Immature natural killer cell (primary cell): ENCODE results near the gene ARHGAP22. TPM values are rescaled to one million over a fixed set of nuclear protein-coding genes. Genes with fewer than 3 reads are reported as not detected.

Experiments used
- DNase-seq, 3 donors: peaks; one replicate each; pipeline ENCODE4 v3.0.0; 2022; ENCODE audit warnings: mixed read lengths in 1 of 3
- H3K27ac Mint-ChIP-seq, 6 donors: one replicate each; pipeline ENCODE4 v1.8.0; 2020; ENCODE audit warnings: mixed read lengths in 6 of 6, mild to moderate bottlenecking in 5 of 6, inconsistent platforms in 4 of 6, moderate library complexity in 3 of 6
- H3K27me3 Mint-ChIP-seq, 3 donors: one replicate each; pipeline ENCODE4 v1.8.0; 2020 to 2021; ENCODE audit warnings: low read depth in 3 of 3, mild to moderate bottlenecking in 3 of 3, mixed read lengths in 3 of 3, moderate library complexity in 3 of 3, inconsistent platforms in 1 of 3
- H3K36me3 Mint-ChIP-seq, 3 donors: one replicate each; pipeline ENCODE4 v1.8.0; 2020; ENCODE audit warnings: mixed read lengths in 3 of 3, inconsistent platforms in 2 of 3, mild to moderate bottlenecking in 2 of 3
- H3K4me1 Mint-ChIP-seq, 2 donors: one replicate each; pipeline ENCODE4 v1.8.0; 2020; ENCODE audit warnings: inconsistent platforms in 2 of 2, mild to moderate bottlenecking in 2 of 2, mixed read lengths in 2 of 2, moderate library complexity in 1 of 2
- H3K4me3 Mint-ChIP-seq, 5 donors: one replicate each; pipeline ENCODE4 v1.8.0; 2020; ENCODE audit warnings: mild to moderate bottlenecking in 5 of 5, mixed read lengths in 5 of 5, inconsistent platforms in 3 of 5, moderate library complexity in 3 of 5
- H3K9me3 Mint-ChIP-seq, 6 donors: one replicate each; pipeline ENCODE4 v1.8.0; 2020; ENCODE audit warnings: mild to moderate bottlenecking in 6 of 6, mixed read lengths in 6 of 6, inconsistent platforms in 4 of 6, moderate library complexity in 3 of 6
- polyA plus RNA-seq, 3 donors: library from polyadenylated mRNA; unstranded; fragments of 300-500 nt; fragmentation: Illumina TruSeq; gene quantifications; one replicate each; pipeline ENCODE4 v1.2.3, GENCODE V29; 2021

The ARHGAP22 gene
- polyA plus RNA-seq, 3 donors from 2014 or later = not detected

GRCh38 chr10:48514255-48514654, 90.6 kb downstream of the ARHGAP22 start:
- no peak for DNase-seq
- Mint-ChIP-seq H3K4me3 (no peak overlapping the region), H3K36me3 (no peaks in the 10 kb centered on the region), H3K27ac (no peak overlapping the region), H3K9me3 (peaks cover 9 to 21% (median 12%) of the 10 kb centered on the region in 6 donors), H3K27me3 (peaks cover 1 to 5% (median 4%) of the 10 kb centered on the region in 3 donors), H3K4me1 (peaks cover 12 to 17% of the 10 kb centered on the region in 2 donors)

DNA sequence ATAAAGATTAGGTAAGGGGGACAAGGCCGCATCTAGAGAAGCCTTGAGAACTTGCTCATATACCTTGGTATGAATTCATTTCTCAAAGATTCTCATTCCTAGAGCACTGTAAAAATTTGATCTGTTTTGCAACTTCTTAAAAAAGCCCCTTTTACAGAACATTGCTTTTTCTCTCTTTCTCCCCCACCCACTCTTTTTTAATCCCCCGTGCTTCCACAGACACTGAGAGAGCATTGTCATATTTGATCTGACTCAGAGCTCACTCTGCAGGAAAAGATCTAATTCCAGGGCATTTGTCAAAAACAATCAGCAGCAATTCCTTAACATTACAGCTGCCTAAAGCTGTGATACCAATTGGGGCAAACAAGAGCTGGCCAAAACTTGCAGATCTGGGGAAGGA, 92.0 kb downstream of the ARHGAP22 start:
- peaks cover 0 to 3% of the 10 kb centered on the region in 2 donors for H3K4me1 Mint-ChIP-seq
- H3K27me3 Mint-ChIP-seq = peaks cover 0 to 5% (median 3%) of the 10 kb centered on the region in 3 donors
- no peaks in the 10 kb centered on the region for H3K36me3 Mint-ChIP-seq
- no peak for DNase-seq
- H3K27ac Mint-ChIP-seq = no peak overlapping the region
- no peak overlapping the region for H3K4me3 Mint-ChIP-seq
- peaks cover 9 to 21% (median 12%) of the 10 kb centered on the region in 6 donors for H3K9me3 Mint-ChIP-seq

DNA sequence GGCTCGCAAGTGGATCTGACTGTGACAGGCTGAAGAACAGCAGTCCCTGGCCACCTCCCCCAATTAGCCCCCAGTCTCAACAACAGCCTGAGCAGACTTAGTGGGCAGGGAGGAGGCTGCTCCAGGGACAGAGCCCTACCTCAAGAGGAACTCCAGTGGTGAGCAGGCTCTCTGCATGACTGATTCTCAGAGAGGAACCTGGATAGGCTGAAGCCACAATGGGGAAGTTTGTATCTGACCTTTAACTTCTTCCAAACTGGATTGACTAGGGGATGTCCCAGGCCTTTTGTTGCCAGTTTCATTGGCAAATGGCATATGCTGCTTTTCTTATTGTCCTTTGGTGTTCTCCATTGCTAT, 93.0 kb downstream of the ARHGAP22 start:
- no peak overlapping the region for H3K27ac Mint-ChIP-seq
- H3K36me3 Mint-ChIP-seq = no peaks in the 10 kb centered on the region
- peaks cover 9 to 21% (median 12%) of the 10 kb centered on the region in 6 donors for H3K9me3 Mint-ChIP-seq
- H3K4me1 Mint-ChIP-seq = no peaks in the 10 kb centered on the region
- no peak for DNase-seq
- H3K4me3 Mint-ChIP-seq = no peak overlapping the region
- peaks cover 0 to 5% (median 2%) of the 10 kb centered on the region in 3 donors for H3K27me3 Mint-ChIP-seq

GRCh38 chr10:48511066-48511874, 93.6 kb downstream of the ARHGAP22 start:
- Mint-ChIP-seq H3K9me3 (peaks cover 9 to 21% (median 12%) of the 10 kb centered on the region in 6 donors), H3K27me3 (peaks cover 0 to 5% (median 2%) of the 10 kb centered on the region in 3 donors), H3K27ac (no peak overlapping the region), H3K4me3 (no peak overlapping the region), H3K4me1 (no peaks in the 10 kb centered on the region), H3K36me3 (no peaks in the 10 kb centered on the region)
- no peak for DNase-seq

- H3K4me1 Mint-ChIP-seq = no peaks in the 10 kb centered on the region
- no peak overlapping the region for H3K27ac Mint-ChIP-seq
- DNase-seq = no peak
- H3K27me3 Mint-ChIP-seq = peaks cover 0 to 5% (median 2%) of the 10 kb centered on the region in 3 donors
- peaks cover 4 to 15% (median 11%) of the 10 kb centered on the region in 6 donors for H3K9me3 Mint-ChIP-seq
- H3K4me3 Mint-ChIP-seq = no peak overlapping the region
- no peaks in the 10 kb centered on the region for H3K36me3 Mint-ChIP-seq
Observed at GRCh38 chr10:48509974-48510692, 94.7 kb downstream of the ARHGAP22 start.

DNA sequence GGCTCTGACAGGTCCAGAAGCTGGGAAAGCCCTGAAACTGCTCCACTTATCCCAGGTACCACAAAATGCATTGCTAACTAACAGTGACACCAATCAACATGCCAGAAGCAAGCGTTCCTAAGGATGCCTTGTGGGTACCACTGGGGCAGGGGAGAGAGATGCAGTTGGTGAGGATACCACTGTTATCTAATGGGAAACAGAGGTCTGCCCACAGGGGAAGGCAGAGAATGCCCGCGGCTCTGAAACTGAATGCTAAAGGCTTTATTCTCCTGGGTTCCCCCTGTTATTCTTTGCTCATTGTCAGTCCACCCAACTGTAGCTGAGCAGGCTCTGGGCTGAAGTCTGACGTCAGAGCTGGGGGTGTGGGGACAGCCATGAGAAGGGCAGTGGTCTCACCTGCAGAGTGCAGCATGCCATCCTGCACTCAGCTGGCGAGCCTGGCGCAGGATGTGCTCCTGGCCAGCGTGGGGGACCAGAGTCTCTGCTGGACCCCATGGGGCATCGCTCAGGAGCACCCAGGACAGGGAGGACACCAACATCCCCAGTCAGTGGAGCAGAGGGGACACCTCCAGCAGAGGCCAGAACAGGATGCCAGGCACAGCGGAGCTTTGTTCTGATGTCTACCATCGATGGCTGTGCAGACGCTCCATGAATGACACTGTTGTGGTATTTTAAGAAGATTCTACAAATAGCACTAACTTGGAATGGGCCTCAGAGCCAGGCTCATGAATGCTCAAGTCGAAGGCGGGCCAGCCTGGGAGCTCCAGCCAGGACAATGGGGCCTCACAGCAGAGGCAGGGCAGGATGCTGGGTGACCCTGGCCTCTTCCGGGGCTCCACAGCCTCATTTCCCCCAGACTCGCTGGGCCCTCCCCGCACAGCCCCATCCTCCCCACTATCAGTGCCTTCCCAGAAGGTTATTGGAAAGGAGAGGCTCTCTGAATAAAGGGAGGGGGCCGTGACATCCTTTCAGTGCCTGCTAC, 95.8 kb downstream of the ARHGAP22 start:
- no peak overlapping the region for H3K27ac Mint-ChIP-seq
- DNase-seq = no peak
- H3K36me3 Mint-ChIP-seq = no peaks in the 10 kb centered on the region
- H3K4me3 Mint-ChIP-seq = no peak overlapping the region
- H3K9me3 Mint-ChIP-seq = peaks cover 3 to 5% (median 4%) of the 10 kb centered on the region in 6 donors
- no peaks in the 10 kb centered on the region for H3K4me1 Mint-ChIP-seq
- H3K27me3 Mint-ChIP-seq = peaks cover 0 to 4% (median 2%) of the 10 kb centered on the region in 3 donors

DNA sequence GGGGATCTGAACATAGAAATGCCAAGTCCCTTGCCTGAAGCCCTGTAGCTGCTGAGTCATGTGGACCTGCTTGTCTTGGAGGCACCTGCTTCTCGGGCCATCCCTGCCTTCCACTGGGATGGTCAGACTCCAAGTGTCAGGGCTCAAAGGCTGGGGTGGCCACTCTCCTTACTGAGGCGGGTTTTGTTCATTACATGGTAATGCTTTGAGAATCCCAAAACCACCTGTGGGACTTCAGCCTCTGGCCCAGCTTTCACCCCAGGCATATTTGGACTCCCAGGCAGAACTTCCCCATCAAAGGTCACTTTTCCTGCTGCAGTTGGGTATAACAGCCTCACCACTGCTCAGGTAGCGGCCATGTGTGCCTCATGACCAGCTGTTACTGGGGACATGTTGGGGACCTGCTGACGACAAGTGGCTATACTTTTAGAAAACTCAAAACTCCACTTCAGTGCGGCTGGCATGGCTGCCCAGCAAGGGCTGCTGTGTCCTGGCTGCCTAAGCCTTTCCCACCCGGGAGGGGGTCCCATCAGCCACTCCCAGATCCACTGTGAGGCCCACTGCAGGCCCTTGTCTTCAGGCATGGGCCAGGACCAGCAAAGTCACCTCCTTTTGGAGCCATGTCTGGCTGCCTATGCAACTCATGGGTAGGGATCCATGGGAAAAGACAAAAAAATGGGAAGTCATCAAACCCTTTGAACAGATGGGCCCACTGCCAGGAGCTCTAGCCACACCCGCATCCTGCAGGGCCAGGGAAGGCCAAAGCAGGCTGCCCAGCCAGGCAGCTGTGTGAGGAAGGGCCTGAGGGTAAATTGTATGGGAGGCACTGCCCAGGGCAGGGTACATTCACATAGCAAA, 96.7 kb downstream of the ARHGAP22 start:
- Mint-ChIP-seq H3K9me3 (peaks cover 0 to 3% (median 0%) of the 10 kb centered on the region in 6 donors), H3K4me3 (no peak overlapping the region), H3K4me1 (no peaks in the 10 kb centered on the region), H3K27ac (no peak overlapping the region), H3K27me3 (peaks cover 0 to 2% (median 2%) of the 10 kb centered on the region in 3 donors), H3K36me3 (no peaks in the 10 kb centered on the region)
- DNase-seq = no peak

DNA sequence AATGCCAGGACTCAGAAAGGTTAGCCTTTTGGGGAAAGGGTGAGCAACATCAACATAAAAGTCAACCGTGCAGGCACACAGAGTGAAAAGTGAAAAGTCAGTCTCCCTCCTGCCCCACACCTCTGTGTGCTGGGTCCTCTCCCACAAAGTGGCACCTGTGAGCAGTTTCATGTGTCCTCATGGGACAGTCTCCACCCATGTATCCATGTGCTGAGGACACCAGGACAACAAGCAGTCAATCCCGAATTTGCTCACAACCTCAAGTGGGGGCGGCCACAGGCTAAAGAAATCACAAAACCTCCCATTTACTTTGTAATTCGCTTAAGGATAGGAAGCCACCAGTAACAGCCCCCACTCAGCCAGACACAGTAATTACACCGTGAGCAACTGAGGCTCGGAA, 97.4 kb downstream of the ARHGAP22 start:
- H3K27me3 Mint-ChIP-seq = peaks cover 0 to 2% (median 2%) of the 10 kb centered on the region in 3 donors

GRCh38 chr10:48506147-48506917, 98.5 kb downstream of the ARHGAP22 start:
- DNase-seq = no peak

More for the DNA sequence above, 97.4 kb downstream of the ARHGAP22 start:
- no peak overlapping the region for H3K4me3 Mint-ChIP-seq
- DNase-seq = no peak
- H3K36me3 Mint-ChIP-seq = no peaks in the 10 kb centered on the region
- no peaks in the 10 kb centered on the region for H3K4me1 Mint-ChIP-seq
- H3K9me3 Mint-ChIP-seq = peaks cover 0 to 2% (median 0%) of the 10 kb centered on the region in 6 donors
- no peak overlapping the region for H3K27ac Mint-ChIP-seq

DNA sequence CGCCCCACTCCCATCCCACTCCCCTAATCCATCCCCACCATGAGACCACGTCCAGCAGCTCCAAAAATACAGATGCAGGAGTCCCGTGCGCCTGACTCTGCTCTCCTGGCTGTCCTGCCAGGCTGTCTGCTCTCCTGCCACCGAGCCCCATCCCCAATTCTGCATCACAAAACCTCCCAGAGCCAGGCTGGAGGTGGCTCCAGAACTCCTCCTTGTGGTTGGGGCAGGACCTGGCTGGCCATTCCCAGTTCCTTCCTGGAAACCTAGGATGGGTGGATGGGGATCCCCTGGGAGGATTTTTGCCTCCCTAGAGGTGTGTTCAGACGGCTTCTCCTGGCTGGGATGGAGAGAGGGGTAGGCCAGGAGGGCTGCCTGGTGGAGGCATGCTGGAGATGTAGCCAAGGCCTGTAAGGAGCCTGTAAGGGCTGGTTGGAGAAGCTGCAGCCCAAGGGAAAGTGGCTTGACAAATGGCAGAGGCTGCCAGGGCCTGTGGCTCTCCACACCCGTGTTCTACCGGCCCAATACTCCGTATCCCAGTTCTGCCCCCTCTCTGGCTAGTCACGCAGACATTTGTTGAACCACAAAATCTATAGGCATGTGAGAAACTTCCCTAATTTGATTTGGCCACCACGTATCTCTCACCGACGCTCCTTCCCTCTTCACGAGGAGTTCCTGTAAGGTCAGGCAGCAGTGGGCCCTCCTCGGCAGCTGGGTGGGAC, 99.3 kb downstream of the ARHGAP22 start:
- Mint-ChIP-seq H3K9me3 (no peaks in the 10 kb centered on the region), H3K27ac (no peak overlapping the region), H3K4me3 (no peak overlapping the region), H3K4me1 (no peaks in the 10 kb centered on the region), H3K27me3 (peaks cover 2 to 4% (median 2%) of the 10 kb centered on the region in 3 donors), H3K36me3 (no peaks in the 10 kb centered on the region)
- DNase-seq = no peak

More at GRCh38 chr10:48506147-48506917, 98.5 kb downstream of the ARHGAP22 start:
- Mint-ChIP-seq H3K9me3 (no peaks in the 10 kb centered on the region), H3K27ac (no peak overlapping the region), H3K27me3 (peaks cover 2 to 4% (median 2%) of the 10 kb centered on the region in 3 donors), H3K4me1 (no peaks in the 10 kb centered on the region), H3K36me3 (no peaks in the 10 kb centered on the region), H3K4me3 (no peak overlapping the region)

DNA sequence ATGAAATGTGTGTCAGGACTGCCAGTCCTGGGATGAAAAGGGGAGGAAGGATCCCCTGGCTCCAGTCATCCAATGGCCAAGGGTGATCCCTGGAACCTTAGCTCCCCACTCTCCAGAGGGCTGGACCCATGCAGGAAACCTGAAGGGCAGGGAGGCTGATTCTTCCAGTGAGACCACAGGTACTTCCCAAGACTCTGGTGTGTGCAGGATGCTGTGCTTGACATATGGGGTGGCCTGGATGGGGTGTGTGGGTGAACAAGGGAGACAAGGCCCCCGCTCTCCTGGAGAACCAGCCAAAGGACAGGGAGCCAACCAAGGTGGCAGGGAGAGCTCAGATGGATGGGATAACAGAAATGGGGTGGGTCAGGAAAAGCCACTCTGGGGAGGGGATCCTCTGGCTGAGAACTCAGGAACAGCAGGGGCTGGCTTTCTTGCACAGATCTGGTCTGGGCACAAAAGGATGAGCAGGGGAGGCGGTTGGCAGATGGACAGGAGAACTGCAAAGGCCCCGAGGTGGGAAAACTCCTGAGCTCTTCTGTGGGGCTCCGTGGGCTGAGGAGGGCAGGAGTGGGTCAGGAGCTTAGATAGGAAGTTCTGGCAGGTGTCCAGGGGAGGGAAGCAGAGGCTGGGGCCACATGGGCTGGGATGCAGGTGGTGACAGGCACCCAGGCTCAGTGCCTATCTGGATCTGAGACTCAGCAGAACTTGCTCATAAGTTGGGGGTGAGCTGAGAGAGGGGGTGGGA, 100.6 kb downstream of the ARHGAP22 start:
- peak overlapping the region in 1 of 6 donors; percentile 43 for H3K27ac Mint-ChIP-seq
- no peaks in the 10 kb centered on the region for H3K36me3 Mint-ChIP-seq
- H3K9me3 Mint-ChIP-seq = no peaks in the 10 kb centered on the region
- DNase-seq = no peak
- H3K27me3 Mint-ChIP-seq = peaks cover 2 to 4% (median 2%) of the 10 kb centered on the region in 3 donors
- no peak overlapping the region for H3K4me3 Mint-ChIP-seq
- H3K4me1 Mint-ChIP-seq = no peaks in the 10 kb centered on the region
